Hepatocyte (in vitro differentiated cells): ENCODE data around the gene AKAP13. TPM values are rescaled to one million over a fixed set of nuclear protein-coding genes. Genes with fewer than 3 reads are reported as not detected.

ENCODE experiments used
- DNase-seq: peaks from one replicate; pipeline ENCODE4 v3.0.0-alpha.2; 2016; ENCODE audit warnings: low spot score
- H2AFZ ChIP-seq: fragments of 200-600 bp; sonication (generic); 2 replicates; pipeline ENCODE4 v1.6.0; 2016; ENCODE audit warnings: antibody characterized with exemption, mild to moderate bottlenecking
- H3K27ac ChIP-seq: fragments of 200-600 bp; sonication (generic); 2 replicates; pipeline ENCODE4 v1.5.1; 2016; ENCODE audit warnings: mild to moderate bottlenecking
- H3K27me3 ChIP-seq: fragments of 200-600 bp; sonication (generic); 2 replicates; pipeline ENCODE4 v1.6.1; 2016
- H3K36me3 ChIP-seq: fragments of 200-600 bp; sonication (generic); replicated peaks from 2 replicates; pipeline ENCODE4 v1.5.1; 2016; ENCODE audit warnings: low read depth; ENCODE audit not compliant: insufficient read depth
- H3K4me1 ChIP-seq: fragments of 200-600 bp; sonication (generic); 2 replicates; pipeline ENCODE4 v1.5.1; 2016; ENCODE audit warnings: mild to moderate bottlenecking, moderate library complexity; ENCODE audit not compliant: insufficient read depth
- H3K4me2 ChIP-seq: fragments of 200-600 bp; sonication (generic); 2 replicates; pipeline ENCODE4 v1.6.0; 2016
- H3K4me3 ChIP-seq: fragments of 200-600 bp; sonication (generic); 2 replicates; pipeline ENCODE4 v1.5.1; 2016; ENCODE audit warnings: mild to moderate bottlenecking
- H3K79me2 ChIP-seq: fragments of 200-600 bp; sonication (generic); 2 replicates; pipeline ENCODE4 v1.6.0; 2017; ENCODE audit warnings: mild to moderate bottlenecking
- H3K9me2 ChIP-seq: fragments of 200-600 bp; sonication (generic); replicated peaks from 2 replicates; pipeline ENCODE4 v1.6.0; 2017; ENCODE audit warnings: mild to moderate bottlenecking; ENCODE audit not compliant: insufficient read depth
- H3K9me3 ChIP-seq: fragments of 200-600 bp; sonication (generic); 2 replicates; pipeline ENCODE4 v1.5.1; 2016; ENCODE audit warnings: low read depth, mild to moderate bottlenecking
- H4K20me1 ChIP-seq: fragments of 200-600 bp; sonication (generic); 2 replicates; pipeline ENCODE4 v1.6.0; 2016; ENCODE audit warnings: mild to moderate bottlenecking; ENCODE audit not compliant: insufficient read depth, poor library complexity, severe bottlenecking
- CTCF ChIP-seq: fragments of 200-600 bp; sonication (generic); IDR thresholded peaks from 2 replicates; pipeline ENCODE4 v1.5.1; 2016; ENCODE audit warnings: antibody characterized with exemption, mild to moderate bottlenecking; ENCODE audit not compliant: poor library complexity
- EZH2 ChIP-seq: fragments of 200-600 bp; sonication (generic); IDR thresholded peaks from 2 replicates; pipeline ENCODE4 v1.6.1; 2016; ENCODE audit warnings: antibody characterized with exemption, mild to moderate bottlenecking, borderline replicate concordance
- EZH2phosphoT487 ChIP-seq: fragments of 200-600 bp; sonication (generic); IDR thresholded peaks from one replicate; pipeline ENCODE4 v1.6.1; 2018; ENCODE audit warnings: antibody characterized with exemption, mild to moderate bottlenecking, low read depth, moderate library complexity; ENCODE audit not compliant: unreplicated experiment, severe bottlenecking
- WGBS: methylation state at CpG from one replicate; pipeline ENCODE4 v1.1.6; 2016; ENCODE audit warnings: low lambda C conversion rate; ENCODE audit errors: missing lambda C conversion rate; 5-methylcytosine and 5-hydroxymethylcytosine counted together
- polyA plus RNA-seq: library from polyadenylated mRNA; unstranded; fragments of >200 nt; fragmentation: Nextera tagmentation; extraction: Ambion mirVana; gene quantifications from 2 replicates; pipeline ENCODE4 v1.2.1, GENCODE V29; 2016
- total RNA-seq: library from RNA; depleted of rRNA; stranded (reverse); fragments of >200 nt; gene quantifications from 2 replicates; pipeline ENCODE4 v1.2.3, GENCODE V29; 2014

Gene AKAP13
- total and polyA plus RNA-seq, 2 experiments from 2014 or later, result 55.6 to 80.9 TPM

GRCh38 chr15:85389772-85390171 is 9.4 kb downstream of the AKAP13 start:
- Histone ChIP-seq H3K27ac (no peak overlapping the region), H3K27me3 (no peaks in the 10 kb centered on the region), H3K4me3 (no peak overlapping the region), H3K79me2 (peaks cover 100% of the 10 kb centered on the region), H3K4me2 (no peak overlapping the region), H3K9me2 (no peaks in the 10 kb centered on the region), H3K9me3 (no peaks in the 10 kb centered on the region), H3K4me1 (peaks cover 14% of the 10 kb centered on the region), H4K20me1 (peaks cover 84% of the 10 kb centered on the region), H2AFZ (no peak overlapping the region), H3K36me3 (no peaks in the 10 kb centered on the region)
- 87% methylated on average over 4 of the region's 4 CpGs for WGBS
- TF ChIP-seq EZH2, result no peak
- no peak for TF ChIP-seq CTCF
- no peak for TF ChIP-seq EZH2phosphoT487
- no peak for DNase-seq

GRCh38 chr15:85393210-85393609 is 12.8 kb downstream of the AKAP13 start:
- H3K4me3 ChIP-seq, result no peak overlapping the region
- peaks cover 100% of the 10 kb centered on the region for H3K79me2 ChIP-seq
- no peaks in the 10 kb centered on the region for H3K9me2 ChIP-seq
- H3K27me3 ChIP-seq, result no peaks in the 10 kb centered on the region
- no peak for DNase-seq
- WGBS, result 87% methylated on average over 2 of the region's 2 CpGs
- H4K20me1 ChIP-seq, result peaks cover 73% of the 10 kb centered on the region
- no peaks in the 10 kb centered on the region for H3K36me3 ChIP-seq
- no peak overlapping the region for H3K27ac ChIP-seq
- H3K4me2 ChIP-seq, result no peak overlapping the region
- peaks cover 28% of the 10 kb centered on the region for H3K4me1 ChIP-seq
- no peaks in the 10 kb centered on the region for H3K9me3 ChIP-seq
- no peak overlapping the region for H2AFZ ChIP-seq
- TF ChIP-seq EZH2phosphoT487, result no peak
- no peak for TF ChIP-seq CTCF
- TF ChIP-seq EZH2, result no peak

- Histone ChIP-seq H3K27ac (peak overlapping the region; percentile 27), H3K4me3 (no peak overlapping the region), H2AFZ (no peak overlapping the region), H3K4me2 (peak overlapping the region; percentile 33), H3K9me2 (no peaks in the 10 kb centered on the region), H4K20me1 (peaks cover 62% of the 10 kb centered on the region), H3K27me3 (no peaks in the 10 kb centered on the region), H3K9me3 (no peaks in the 10 kb centered on the region), H3K79me2 (peaks cover 97% of the 10 kb centered on the region), H3K4me1 (peaks cover 28% of the 10 kb centered on the region), H3K36me3 (no peaks in the 10 kb centered on the region)
- no peak for TF ChIP-seq EZH2phosphoT487
- TF ChIP-seq EZH2, result no peak
- no peak for TF ChIP-seq CTCF
- 57% methylated on average over 2 of the region's 2 CpGs for WGBS
- peak; percentile 12 for DNase-seq
Measured at GRCh38 chr15:85394554-85395333, 14.3 kb downstream of the AKAP13 start.
